Measurements from ENCODE around the gene CHST14.

- no peak for TF ChIP-seq CTCF (IDR thresholded peaks at IDR 0.05)
- TF ChIP-seq POLR2A (IDR thresholded peaks at IDR 0.05), result no peak
- no peak for TF ChIP-seq POLR2AphosphoS5 (IDR thresholded peaks at IDR 0.05)
These were observed 34.5 kb upstream of the CHST14 start for GRCh38 chr15:40436116-40436891.

Data from breast epithelium (tissue), 3 donors.